22Rv1 (cell line): ENCODE results near the gene UBE2C.

Experiments
- ZFX ChIP-seq: fragments of 450-650 bp; IDR thresholded peaks from 2 replicates; pipeline ENCODE4 v1.6.1; 2017; ENCODE audit warnings: antibody characterized with exemption, borderline replicate concordance
- TF ChIP-seq, protein P1 (sequence below): fragments of 450-650 bp; IDR thresholded peaks from 2 replicates; pipeline ENCODE4 v1.5.1; 2017; ENCODE audit warnings: mild to moderate bottlenecking

GRCh38 chr20:45845452-45845851 lies 33.0 kb downstream of the UBE2C start:
- TF ChIP-seq, protein P1, sequence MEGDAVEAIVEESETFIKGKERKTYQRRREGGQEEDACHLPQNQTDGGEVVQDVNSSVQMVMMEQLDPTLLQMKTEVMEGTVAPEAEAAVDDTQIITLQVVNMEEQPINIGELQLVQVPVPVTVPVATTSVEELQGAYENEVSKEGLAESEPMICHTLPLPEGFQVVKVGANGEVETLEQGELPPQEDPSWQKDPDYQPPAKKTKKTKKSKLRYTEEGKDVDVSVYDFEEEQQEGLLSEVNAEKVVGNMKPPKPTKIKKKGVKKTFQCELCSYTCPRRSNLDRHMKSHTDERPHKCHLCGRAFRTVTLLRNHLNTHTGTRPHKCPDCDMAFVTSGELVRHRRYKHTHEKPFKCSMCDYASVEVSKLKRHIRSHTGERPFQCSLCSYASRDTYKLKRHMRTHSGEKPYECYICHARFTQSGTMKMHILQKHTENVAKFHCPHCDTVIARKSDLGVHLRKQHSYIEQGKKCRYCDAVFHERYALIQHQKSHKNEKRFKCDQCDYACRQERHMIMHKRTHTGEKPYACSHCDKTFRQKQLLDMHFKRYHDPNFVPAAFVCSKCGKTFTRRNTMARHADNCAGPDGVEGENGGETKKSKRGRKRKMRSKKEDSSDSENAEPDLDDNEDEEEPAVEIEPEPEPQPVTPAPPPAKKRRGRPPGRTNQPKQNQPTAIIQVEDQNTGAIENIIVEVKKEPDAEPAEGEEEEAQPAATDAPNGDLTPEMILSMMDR: no peak
- TF ChIP-seq ZFX: no peak
